ENCODE measurements around the gene MLLT10. TPM values are rescaled to one million over a fixed set of nuclear protein-coding genes. Genes with fewer than 3 reads are reported as not detected.
"Not testable (repeated sequence)": the region's sequence is repeated elsewhere in the genome, so short reads cannot be mapped to it uniquely, and the experiment has no call there.

MLLT10 gene
- total RNA-seq, 6 experiments from 2014 or later, result 21.8 to 25.2 (median 22.9) TPM

DNA sequence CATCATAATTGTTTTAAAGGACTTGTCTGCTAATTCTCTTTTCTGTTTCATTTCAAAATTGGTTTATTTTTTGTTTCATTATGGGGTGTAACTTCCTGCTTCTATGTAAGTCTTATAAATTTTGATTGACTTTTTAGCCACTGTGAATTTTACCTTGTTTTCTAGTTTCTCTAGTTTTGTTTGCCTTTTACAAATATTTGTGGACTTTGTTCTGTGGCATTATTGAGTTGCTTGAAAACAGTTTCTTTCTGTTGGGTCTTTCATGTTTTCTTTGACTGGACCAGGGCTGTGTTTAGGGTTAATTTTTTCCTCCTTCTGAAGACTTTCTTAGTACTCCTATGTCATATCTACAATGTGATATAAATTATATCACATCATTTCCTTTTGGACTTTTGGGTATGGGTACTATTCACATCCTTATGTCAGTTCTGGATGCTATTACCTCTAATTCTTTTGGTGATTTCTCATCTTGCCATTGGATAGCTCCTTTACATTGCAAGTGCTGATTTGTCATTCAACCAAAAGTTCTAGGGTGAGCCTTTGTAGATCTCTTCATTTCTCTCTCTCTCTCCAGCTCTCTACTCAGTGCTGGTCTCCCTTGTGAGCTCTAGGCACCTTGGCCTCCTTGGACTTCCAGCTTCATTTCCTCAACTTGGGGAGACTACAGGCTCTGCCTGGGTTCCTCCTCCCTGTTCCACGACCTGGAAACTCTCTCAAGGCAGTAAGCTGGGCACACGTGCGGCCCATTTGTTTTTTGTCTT lies 36.9 kb downstream of the MLLT10 start:
- no peaks in the 10 kb centered on the region for H3K9me3 Mint-ChIP-seq
- H3K27me3 Mint-ChIP-seq (ENCODE audit: insufficient read depth), result peaks cover 2% of the 10 kb centered on the region
- H3K4me1 Mint-ChIP-seq (ENCODE audit: low read depth), result peaks cover 34% of the 10 kb centered on the region
- TF ChIP-seq, protein P1, sequence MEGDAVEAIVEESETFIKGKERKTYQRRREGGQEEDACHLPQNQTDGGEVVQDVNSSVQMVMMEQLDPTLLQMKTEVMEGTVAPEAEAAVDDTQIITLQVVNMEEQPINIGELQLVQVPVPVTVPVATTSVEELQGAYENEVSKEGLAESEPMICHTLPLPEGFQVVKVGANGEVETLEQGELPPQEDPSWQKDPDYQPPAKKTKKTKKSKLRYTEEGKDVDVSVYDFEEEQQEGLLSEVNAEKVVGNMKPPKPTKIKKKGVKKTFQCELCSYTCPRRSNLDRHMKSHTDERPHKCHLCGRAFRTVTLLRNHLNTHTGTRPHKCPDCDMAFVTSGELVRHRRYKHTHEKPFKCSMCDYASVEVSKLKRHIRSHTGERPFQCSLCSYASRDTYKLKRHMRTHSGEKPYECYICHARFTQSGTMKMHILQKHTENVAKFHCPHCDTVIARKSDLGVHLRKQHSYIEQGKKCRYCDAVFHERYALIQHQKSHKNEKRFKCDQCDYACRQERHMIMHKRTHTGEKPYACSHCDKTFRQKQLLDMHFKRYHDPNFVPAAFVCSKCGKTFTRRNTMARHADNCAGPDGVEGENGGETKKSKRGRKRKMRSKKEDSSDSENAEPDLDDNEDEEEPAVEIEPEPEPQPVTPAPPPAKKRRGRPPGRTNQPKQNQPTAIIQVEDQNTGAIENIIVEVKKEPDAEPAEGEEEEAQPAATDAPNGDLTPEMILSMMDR (IDR thresholded peaks at IDR 0.05), result no peak
- H3K36me3 Mint-ChIP-seq (ENCODE audit: low read depth), result peaks cover 17% of the 10 kb centered on the region
- H3K4me3 Mint-ChIP-seq, result no peak overlapping the region
- H3K27ac Mint-ChIP-seq, result no peak overlapping the region; the same call in 1 of the 2 replicates
- DNase-seq, result no peak

DNA sequence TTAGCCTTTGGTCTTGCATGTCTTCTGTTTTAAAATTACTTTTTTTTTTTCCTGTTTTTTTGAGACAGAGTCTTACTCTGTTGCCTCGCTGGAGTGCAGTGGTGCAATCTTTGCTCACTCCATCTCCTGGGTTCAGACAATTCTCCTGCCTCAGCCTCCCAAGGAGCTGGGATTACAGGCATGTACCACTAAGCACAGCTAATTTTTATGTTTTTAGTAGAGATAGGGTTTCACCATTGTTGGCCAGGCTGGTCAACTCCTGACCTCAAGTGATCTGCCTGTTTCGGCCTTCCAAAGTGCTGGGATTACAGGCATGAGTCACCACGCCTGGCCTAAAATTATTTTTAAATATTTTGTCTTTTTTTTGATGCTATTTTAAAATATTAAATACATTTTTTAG lies 38.5 kb downstream of the MLLT10 start:
- peak overlapping the region; percentile 36 for H3K27ac Mint-ChIP-seq

DNA sequence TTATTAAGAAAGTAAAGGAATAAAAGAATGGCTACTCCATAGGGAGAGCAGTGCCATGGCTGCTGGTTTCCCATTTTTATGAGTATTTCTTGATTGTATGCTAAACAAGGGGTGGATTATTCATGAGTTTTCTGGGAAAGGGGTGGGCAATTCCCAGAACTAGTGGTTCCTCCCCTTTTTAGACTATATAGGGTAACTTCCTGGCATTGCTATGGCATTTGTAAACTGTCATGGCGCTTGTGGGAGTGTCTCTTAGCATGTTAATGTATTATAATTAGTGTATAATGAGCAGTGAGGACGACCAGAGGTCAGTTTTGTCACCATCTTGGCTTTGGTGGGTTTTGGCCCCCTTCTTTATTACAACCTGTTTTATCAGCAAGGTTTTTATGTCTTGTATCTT lies 40.5 kb downstream of the MLLT10 start:
- not testable (repeated sequence) for H3K27me3 Mint-ChIP-seq (ENCODE audit: insufficient read depth); H3K27ac Mint-ChIP-seq; H3K4me3 Mint-ChIP-seq; H3K9me3 Mint-ChIP-seq; DNase-seq
- Mint-ChIP-seq H3K36me3 (ENCODE audit: low read depth) (peaks cover 11% of the 10 kb centered on the region; the same call in 1 of the 2 replicates), H3K4me1 (ENCODE audit: low read depth) (peaks cover 34% of the 10 kb centered on the region)

More for the DNA sequence above, 38.5 kb downstream of the MLLT10 start:
- Mint-ChIP-seq H3K27me3 (ENCODE audit: insufficient read depth) (peaks cover 2% of the 10 kb centered on the region; the same call in 1 of the 2 replicates), H3K36me3 (ENCODE audit: low read depth) (peaks cover 13% of the 10 kb centered on the region; the same call in 1 of the 2 replicates), H3K4me1 (ENCODE audit: low read depth) (peaks cover 34% of the 10 kb centered on the region), H3K9me3 (no peaks in the 10 kb centered on the region), H3K4me3 (no peak overlapping the region)
- TF ChIP-seq, protein P1 (IDR thresholded peaks at IDR 0.05), result no peak
- peak; percentile 46 for DNase-seq

DNA sequence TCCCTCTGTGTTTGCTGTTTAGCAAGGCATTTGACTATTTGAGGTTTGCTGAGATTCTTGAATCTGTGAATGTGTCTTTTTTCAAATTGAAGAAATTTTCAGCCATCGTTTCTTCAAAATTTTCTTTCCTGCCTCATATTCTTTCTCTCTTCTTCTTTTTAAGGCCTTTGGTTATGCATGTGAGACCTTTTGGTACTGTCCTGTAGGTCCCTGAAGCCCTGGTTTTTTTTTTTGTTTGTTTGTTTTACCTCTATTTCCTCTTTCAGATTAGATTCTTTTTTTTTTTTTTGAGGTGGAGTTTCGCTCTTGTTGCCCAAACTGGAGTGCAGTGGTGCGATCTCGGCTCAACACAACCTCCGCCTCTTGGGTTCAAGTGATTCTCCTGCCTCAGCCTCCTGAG lies 45.3 kb downstream of the MLLT10 start:
- H3K4me1 Mint-ChIP-seq (ENCODE audit: low read depth), result peaks cover 8% of the 10 kb centered on the region
- no peak overlapping the region for H3K27ac Mint-ChIP-seq
- no peaks in the 10 kb centered on the region for H3K9me3 Mint-ChIP-seq
- DNase-seq, result no peak
- peaks cover 1% of the 10 kb centered on the region for H3K27me3 Mint-ChIP-seq (ENCODE audit: insufficient read depth)
- TF ChIP-seq, protein P1 (IDR thresholded peaks at IDR 0.05), result no peak
- no peak overlapping the region for H3K4me3 Mint-ChIP-seq
- peaks cover 16% of the 10 kb centered on the region for H3K36me3 Mint-ChIP-seq (ENCODE audit: low read depth)

DNA sequence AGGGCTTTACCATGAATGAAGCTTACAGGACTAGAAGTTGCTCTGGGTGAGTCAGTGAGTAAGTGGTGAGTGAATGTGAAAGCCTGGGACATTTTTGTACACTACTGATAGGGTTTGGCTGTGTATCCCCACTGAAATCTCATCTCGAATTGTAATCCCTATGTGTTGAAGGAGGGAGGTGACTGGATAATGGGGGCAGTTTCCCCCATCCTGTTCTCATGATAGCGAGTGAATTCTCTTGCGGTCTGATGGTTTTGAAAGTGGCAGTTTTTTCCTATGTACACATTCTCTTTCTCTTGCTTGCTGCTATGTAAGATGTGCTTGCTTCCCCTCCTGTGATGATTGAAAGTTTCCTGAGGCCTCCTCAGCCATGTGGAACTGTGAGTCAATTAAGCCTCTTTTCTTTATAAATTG lies 47.4 kb downstream of the MLLT10 start:
- H3K4me1 Mint-ChIP-seq (ENCODE audit: low read depth); H3K4me3 Mint-ChIP-seq; H3K27me3 Mint-ChIP-seq (ENCODE audit: insufficient read depth); H3K9me3 Mint-ChIP-seq: not testable (repeated sequence)
- Mint-ChIP-seq H3K36me3 (ENCODE audit: low read depth) (peaks cover 26% of the 10 kb centered on the region), H3K27ac (peak overlapping the region; percentile 67)
- peak; percentile 25 for DNase-seq

DNA sequence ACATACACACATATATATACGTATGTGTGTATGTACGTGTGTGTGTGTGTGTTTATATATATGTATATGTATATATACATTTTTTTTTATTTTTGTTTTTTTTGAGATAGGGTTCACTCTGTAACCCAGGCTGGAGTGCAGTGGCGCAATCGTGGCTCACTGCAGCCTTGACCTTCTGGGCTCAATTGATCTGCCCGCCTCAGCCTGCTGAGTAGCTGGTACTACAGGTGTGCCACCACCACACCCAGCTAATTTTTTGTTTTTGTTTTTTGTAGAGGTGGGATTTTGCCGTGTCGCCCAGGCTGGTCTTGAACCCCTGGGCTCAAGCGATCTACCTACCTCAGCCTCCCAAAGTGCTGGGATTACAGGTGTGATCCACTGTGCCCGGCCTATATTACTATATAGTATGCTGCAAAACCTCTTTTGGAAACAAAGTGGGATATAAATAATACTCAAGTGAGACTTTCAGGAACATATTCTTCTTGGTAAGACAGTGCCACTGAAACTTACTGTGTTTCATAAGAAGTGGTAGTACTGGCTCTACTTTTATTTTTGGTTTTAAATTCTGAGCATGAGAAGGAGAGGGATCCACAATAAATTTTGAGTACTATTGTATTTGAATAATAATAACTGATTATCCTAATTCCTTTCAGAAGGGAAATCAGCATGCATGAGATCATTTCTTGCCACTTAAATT lies 51.0 kb downstream of the MLLT10 start:
- no peak for DNase-seq
- H3K36me3 Mint-ChIP-seq (ENCODE audit: low read depth), result peaks cover 37% of the 10 kb centered on the region
- peaks cover 34% of the 10 kb centered on the region for H3K4me1 Mint-ChIP-seq (ENCODE audit: low read depth)
- H3K27me3 Mint-ChIP-seq (ENCODE audit: insufficient read depth), result peaks cover 1% of the 10 kb centered on the region
- no peaks in the 10 kb centered on the region for H3K9me3 Mint-ChIP-seq
- no peak overlapping the region for H3K4me3 Mint-ChIP-seq
- TF ChIP-seq, protein P1 (IDR thresholded peaks at IDR 0.05), result no peak
- no peak overlapping the region; the same call in 1 of the 2 replicates for H3K27ac Mint-ChIP-seq

Measured in HFFc6 (cell line).